Effector memory CD4-positive, alpha-beta T cell (primary cell): ENCODE measurements around the gene SEMA4D.

Experiments used
- DNase-seq, 3 donors: peaks; one replicate each; pipeline ENCODE4 v3.0.0-alpha.2; 2020
- H3K27ac ChIP-seq: 2 replicates; pipeline ENCODE4 v1.7.0; 2013; ENCODE audit warnings: mild to moderate bottlenecking, low read length, moderate library complexity; ENCODE audit not compliant: insufficient read depth, poor library complexity, severe bottlenecking
- H3K27me3 ChIP-seq: replicated peaks from 2 replicates; pipeline ENCODE4 v1.7.0; 2013; ENCODE audit warnings: mild to moderate bottlenecking, low read length; ENCODE audit not compliant: insufficient read depth, control insufficient read depth, poor library complexity, severe bottlenecking
- H3K36me3 ChIP-seq: 2 replicates; pipeline ENCODE4 v1.7.0; 2013; ENCODE audit warnings: mild to moderate bottlenecking, low read length, moderate library complexity; ENCODE audit not compliant: control insufficient read depth, insufficient read depth
- H3K4me1 ChIP-seq: 2 replicates; pipeline ENCODE4 v1.7.0; 2013; ENCODE audit warnings: low read length, mild to moderate bottlenecking; ENCODE audit not compliant: control insufficient read depth, insufficient read depth, poor library complexity, severe bottlenecking
- H3K4me3 ChIP-seq: 2 replicates; pipeline ENCODE4 v1.7.0; 2013; ENCODE audit warnings: low read length, low read depth, mild to moderate bottlenecking; ENCODE audit not compliant: insufficient read depth, poor library complexity, severe bottlenecking
- H3K9me3 ChIP-seq: 2 replicates; pipeline ENCODE4 v1.7.0; 2013; ENCODE audit warnings: mild to moderate bottlenecking, low read length, moderate library complexity; ENCODE audit not compliant: control insufficient read depth

The SEMA4D gene

GRCh38 chr9:89395931-89396710 is 101.8 kb downstream of the SEMA4D start:
- DNase-seq, result no peak
- Histone ChIP-seq H3K36me3 (peaks cover 93% of the 10 kb centered on the region), H3K27me3 (no peaks in the 10 kb centered on the region), H3K9me3 (no peaks in the 10 kb centered on the region), H3K27ac (no peak overlapping the region), H3K4me3 (no peak overlapping the region), H3K4me1 (no peaks in the 10 kb centered on the region)

- H3K9me3 ChIP-seq, result no peaks in the 10 kb centered on the region
- H3K4me3 ChIP-seq, result no peak overlapping the region
- DNase-seq, result no peak
- H3K4me1 ChIP-seq, result no peaks in the 10 kb centered on the region
- no peaks in the 10 kb centered on the region for H3K27me3 ChIP-seq
- no peak overlapping the region for H3K27ac ChIP-seq
- peaks cover 97% of the 10 kb centered on the region for H3K36me3 ChIP-seq
Observed at GRCh38 chr9:89394412-89394811, 103.5 kb downstream of the SEMA4D start.

- H3K36me3 ChIP-seq, result peaks cover 98% of the 10 kb centered on the region
Observed at GRCh38 chr9:89391585-89391984, 106.3 kb downstream of the SEMA4D start.

GRCh38 chr9:89390578-89391116 is 107.3 kb downstream of the SEMA4D start:
- H3K36me3 ChIP-seq, result peaks cover 97% of the 10 kb centered on the region
- no peaks in the 10 kb centered on the region for H3K9me3 ChIP-seq
- DNase-seq, result no peak
- H3K4me3 ChIP-seq, result no peak overlapping the region
- no peak overlapping the region for H3K27ac ChIP-seq
- H3K27me3 ChIP-seq, result no peaks in the 10 kb centered on the region
- H3K4me1 ChIP-seq, result no peaks in the 10 kb centered on the region

More at GRCh38 chr9:89391585-89391984, 106.3 kb downstream of the SEMA4D start:
- H3K4me1 ChIP-seq, result no peaks in the 10 kb centered on the region
- H3K27ac ChIP-seq, result peak overlapping the region; percentile 13
- H3K9me3 ChIP-seq, result no peaks in the 10 kb centered on the region
- DNase-seq, result no peak
- H3K27me3 ChIP-seq, result no peaks in the 10 kb centered on the region
- H3K4me3 ChIP-seq, result no peak overlapping the region

- no peak overlapping the region for H3K4me3 ChIP-seq
- H3K4me1 ChIP-seq, result no peaks in the 10 kb centered on the region
- DNase-seq, result no peak
- H3K36me3 ChIP-seq, result peaks cover 98% of the 10 kb centered on the region
- no peaks in the 10 kb centered on the region for H3K27me3 ChIP-seq
- no peak overlapping the region for H3K27ac ChIP-seq
- H3K9me3 ChIP-seq, result no peaks in the 10 kb centered on the region
Observed at GRCh38 chr9:89390068-89390555, 107.8 kb downstream of the SEMA4D start.

GRCh38 chr9:89388868-89389177 is 109.1 kb downstream of the SEMA4D start:
- Histone ChIP-seq H3K4me3 (no peak overlapping the region), H3K36me3 (peaks cover 97% of the 10 kb centered on the region), H3K27ac (peak overlapping the region; percentile 8), H3K4me1 (no peaks in the 10 kb centered on the region), H3K9me3 (no peaks in the 10 kb centered on the region), H3K27me3 (no peaks in the 10 kb centered on the region)
- no peak for DNase-seq

GRCh38 chr9:89388084-89388867 is 109.6 kb downstream of the SEMA4D start:
- H3K27ac ChIP-seq, result peak overlapping the region; percentile 8
- peaks cover 97% of the 10 kb centered on the region for H3K36me3 ChIP-seq

GRCh38 chr9:89387197-89387849 is 110.6 kb downstream of the SEMA4D start:
- no peak overlapping the region for H3K4me3 ChIP-seq
- H3K9me3 ChIP-seq, result no peaks in the 10 kb centered on the region
- no peaks in the 10 kb centered on the region for H3K4me1 ChIP-seq
- H3K27ac ChIP-seq, result no peak overlapping the region
- H3K27me3 ChIP-seq, result no peaks in the 10 kb centered on the region
- DNase-seq, result no peak
- peaks cover 97% of the 10 kb centered on the region for H3K36me3 ChIP-seq

More at GRCh38 chr9:89388084-89388867, 109.6 kb downstream of the SEMA4D start:
- no peak overlapping the region for H3K4me3 ChIP-seq
- no peaks in the 10 kb centered on the region for H3K4me1 ChIP-seq
- DNase-seq, result no peak
- H3K9me3 ChIP-seq, result no peaks in the 10 kb centered on the region
- H3K27me3 ChIP-seq, result no peaks in the 10 kb centered on the region

- Histone ChIP-seq H3K4me1 (no peaks in the 10 kb centered on the region), H3K36me3 (peaks cover 97% of the 10 kb centered on the region), H3K27me3 (no peaks in the 10 kb centered on the region), H3K27ac (no peak overlapping the region), H3K9me3 (no peaks in the 10 kb centered on the region), H3K4me3 (no peak overlapping the region)
- DNase-seq, result no peak
Observed at GRCh38 chr9:89386797-89387196, 111.1 kb downstream of the SEMA4D start.
